ENCODE results near the gene SYNJ2.

SYNJ2 gene

DNA sequence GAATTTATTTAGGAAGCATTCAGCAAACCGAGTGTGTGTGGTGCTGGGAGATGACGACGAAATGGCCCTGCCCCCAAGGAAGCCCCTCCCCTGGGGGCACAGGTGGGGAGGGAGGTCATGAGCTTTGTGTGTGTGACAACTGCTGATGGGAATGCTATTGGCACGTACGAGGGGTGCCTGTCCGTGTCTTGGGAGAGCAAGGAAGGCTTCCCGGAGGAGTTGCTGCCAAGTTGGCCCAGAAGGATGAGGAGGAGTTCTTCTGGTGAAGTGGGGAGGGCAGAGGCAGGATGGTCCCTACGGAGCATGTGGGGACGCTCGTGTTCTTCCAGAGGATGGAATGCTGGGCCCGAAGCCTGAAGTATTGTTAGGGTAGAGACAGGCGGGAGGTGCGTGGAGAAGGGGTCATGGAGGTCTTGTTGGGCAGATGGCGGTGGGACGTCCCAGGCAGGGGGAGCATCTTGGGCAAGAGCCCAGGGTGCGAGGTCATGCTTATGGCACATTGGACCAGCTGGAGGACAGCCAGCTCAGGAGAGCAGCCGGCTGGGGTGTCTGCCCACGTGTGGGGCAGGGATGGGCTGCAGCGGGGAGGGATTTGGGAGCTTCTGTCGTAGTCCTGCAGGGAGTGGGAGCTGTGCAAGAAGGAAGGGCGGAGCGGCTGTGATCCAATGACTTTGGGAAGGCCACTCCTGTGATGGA is 46.1 kb downstream of the SYNJ2 start:
- Histone ChIP-seq H3K4me1 (ENCODE audit: control insufficient read depth in 2 of 2, insufficient read depth in 2 of 2, low read length in 2 of 2) (peaks cover 17 to 26% of the 10 kb centered on the region in 2 donors), H3K9me3 (ENCODE audit: control insufficient read depth in 2 of 2, low read length in 2 of 2) (no peaks in the 10 kb centered on the region), H3K27me3 (ENCODE audit: control insufficient read depth in 2 of 2, insufficient read depth in 2 of 2, low read length in 2 of 2) (no peaks in the 10 kb centered on the region), H3K4me3 (ENCODE audit: low read length in 2 of 2) (no peak overlapping the region), H3K36me3 (ENCODE audit: control insufficient read depth in 2 of 2, insufficient read depth in 2 of 2, low read length in 2 of 2) (peaks cover 0 to 3% of the 10 kb centered on the region in 2 donors), H3K27ac (ENCODE audit: low read depth in 2 of 2, low read length in 2 of 2) (peak overlapping the region in 1 of 2 donors; percentile 54), H3K9ac (ENCODE audit: low read depth in 1 of 2, low read length in 2 of 2) (no peak overlapping the region)

DNA sequence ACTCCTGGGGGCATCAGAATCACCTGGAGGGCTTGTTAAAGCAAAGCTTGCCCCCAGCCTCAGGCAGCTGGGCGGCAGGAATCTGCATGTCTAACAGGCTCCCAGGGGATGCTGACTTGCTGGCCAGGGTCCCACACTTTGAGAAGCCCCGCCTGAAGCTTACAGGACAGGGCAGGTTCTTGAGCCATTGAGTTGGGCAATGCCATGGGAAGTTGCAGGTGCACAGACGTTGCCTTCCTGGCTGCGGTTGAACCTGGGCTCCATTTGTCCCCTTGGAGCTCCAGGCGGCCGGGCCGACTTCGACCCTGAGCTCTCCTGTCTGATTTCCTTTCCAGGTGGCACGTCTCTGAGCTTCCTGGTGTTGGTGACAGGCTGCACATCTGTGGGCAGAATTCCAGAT is 46.8 kb downstream of the SYNJ2 start:
- no peak overlapping the region for H3K4me3 ChIP-seq (ENCODE audit: low read length in 2 of 2)
- H3K27ac ChIP-seq (ENCODE audit: low read depth in 2 of 2, low read length in 2 of 2) = no peak overlapping the region
- no peaks in the 10 kb centered on the region for H3K9me3 ChIP-seq (ENCODE audit: control insufficient read depth in 2 of 2, low read length in 2 of 2)
- no peaks in the 10 kb centered on the region for H3K27me3 ChIP-seq (ENCODE audit: control insufficient read depth in 2 of 2, insufficient read depth in 2 of 2, low read length in 2 of 2)
- no peak overlapping the region for H3K9ac ChIP-seq (ENCODE audit: low read depth in 1 of 2, low read length in 2 of 2)
- peaks cover 17 to 27% of the 10 kb centered on the region in 2 donors for H3K4me1 ChIP-seq (ENCODE audit: control insufficient read depth in 2 of 2, insufficient read depth in 2 of 2, low read length in 2 of 2)
- peaks cover 3 to 6% of the 10 kb centered on the region in 2 donors for H3K36me3 ChIP-seq (ENCODE audit: control insufficient read depth in 2 of 2, insufficient read depth in 2 of 2, low read length in 2 of 2)

- H3K9me3 ChIP-seq (ENCODE audit: control insufficient read depth in 2 of 2, low read length in 2 of 2) = no peaks in the 10 kb centered on the region
- H3K27me3 ChIP-seq (ENCODE audit: control insufficient read depth in 2 of 2, insufficient read depth in 2 of 2, low read length in 2 of 2) = no peaks in the 10 kb centered on the region
- H3K36me3 ChIP-seq (ENCODE audit: control insufficient read depth in 2 of 2, insufficient read depth in 2 of 2, low read length in 2 of 2) = peaks cover 3 to 8% of the 10 kb centered on the region in 2 donors
- peaks cover 18 to 32% of the 10 kb centered on the region in 2 donors for H3K4me1 ChIP-seq (ENCODE audit: control insufficient read depth in 2 of 2, insufficient read depth in 2 of 2, low read length in 2 of 2)
- no peak overlapping the region for H3K9ac ChIP-seq (ENCODE audit: low read depth in 1 of 2, low read length in 2 of 2)
- H3K4me3 ChIP-seq (ENCODE audit: low read length in 2 of 2) = no peak overlapping the region
- no peak overlapping the region for H3K27ac ChIP-seq (ENCODE audit: low read depth in 2 of 2, low read length in 2 of 2)
These were observed 47.2 kb downstream of the SYNJ2 start for GRCh38 chr6:158028876-158029275.

DNA sequence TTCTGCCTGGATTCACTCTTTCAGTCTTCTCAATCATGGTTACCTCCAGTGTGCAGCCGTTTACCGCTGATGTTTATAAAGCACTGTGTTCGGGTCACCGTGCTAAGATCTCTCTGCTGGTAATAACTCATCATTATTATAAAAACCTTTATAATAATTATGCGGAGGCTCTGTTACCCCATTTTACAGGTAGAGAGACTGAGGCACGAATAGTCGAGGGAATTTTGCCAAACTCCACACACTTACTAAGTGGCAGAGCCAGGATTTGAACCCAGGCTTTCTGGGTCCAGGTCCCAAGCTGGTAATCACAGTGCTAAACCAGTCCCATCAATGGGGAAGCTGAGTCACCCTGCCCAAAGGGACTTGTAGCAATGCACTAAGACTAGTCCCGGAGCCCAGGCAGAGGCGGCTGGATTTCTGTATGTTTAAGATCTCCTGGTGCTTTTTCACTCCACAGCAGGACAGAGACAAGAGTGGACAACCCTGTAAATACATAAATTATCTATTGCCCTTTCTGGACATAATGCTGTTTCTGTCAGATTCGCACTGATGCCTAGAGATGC is 48.1 kb downstream of the SYNJ2 start:
- no peaks in the 10 kb centered on the region for H3K27me3 ChIP-seq (ENCODE audit: control insufficient read depth in 2 of 2, insufficient read depth in 2 of 2, low read length in 2 of 2)
- peaks cover 25 to 40% of the 10 kb centered on the region in 2 donors for H3K4me1 ChIP-seq (ENCODE audit: control insufficient read depth in 2 of 2, insufficient read depth in 2 of 2, low read length in 2 of 2)

DNA sequence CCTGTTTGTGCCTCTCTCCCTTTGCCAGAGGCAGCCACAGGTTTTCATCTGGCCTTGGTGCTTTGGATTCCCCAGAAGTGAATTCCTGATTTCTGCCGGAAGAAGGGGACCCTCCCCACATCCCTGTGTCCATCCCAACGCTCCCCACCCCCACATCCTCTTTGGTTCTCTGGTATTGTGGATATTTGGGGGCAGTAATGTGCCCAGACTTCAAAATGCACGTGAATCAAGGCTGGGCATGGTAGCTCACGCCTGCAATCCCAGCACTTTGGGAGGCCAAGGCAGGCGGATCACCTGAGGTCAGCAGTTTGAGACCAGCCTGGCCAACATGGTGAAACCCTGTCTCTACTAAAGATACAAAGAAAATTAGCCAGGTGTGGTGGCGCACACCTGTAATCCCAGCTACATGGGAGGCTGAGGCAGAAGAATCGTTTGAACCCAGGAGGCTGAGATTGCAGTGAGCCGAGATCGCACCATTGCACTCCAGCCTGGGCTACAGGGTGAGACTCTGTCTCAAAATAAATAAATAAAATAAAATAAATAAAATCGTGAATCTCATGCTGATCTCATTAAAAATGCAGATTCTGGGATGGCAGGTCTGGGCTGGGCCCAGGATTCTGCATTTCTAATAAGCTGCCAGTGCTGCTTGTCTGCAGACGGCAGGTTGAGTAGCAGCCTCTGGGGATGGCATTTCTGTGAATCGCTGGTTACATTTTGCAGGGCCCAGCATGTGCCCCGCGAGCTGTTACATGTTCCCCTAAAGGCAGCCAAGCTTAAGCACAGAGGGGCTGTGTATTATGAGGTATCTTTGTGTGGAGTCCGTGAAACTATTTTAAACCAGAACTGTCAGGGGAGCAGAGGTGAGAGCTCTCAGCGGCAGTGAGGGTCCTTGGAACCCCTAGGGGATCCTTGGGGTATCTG is 49.0 kb downstream of the SYNJ2 start:
- H3K9me3 ChIP-seq (ENCODE audit: control insufficient read depth in 2 of 2, low read length in 2 of 2) = no peaks in the 10 kb centered on the region
- no peak overlapping the region for H3K4me3 ChIP-seq (ENCODE audit: low read length in 2 of 2)
- H3K36me3 ChIP-seq (ENCODE audit: control insufficient read depth in 2 of 2, insufficient read depth in 2 of 2, low read length in 2 of 2) = peaks cover 3 to 8% of the 10 kb centered on the region in 2 donors
- H3K9ac ChIP-seq (ENCODE audit: low read depth in 1 of 2, low read length in 2 of 2) = no peak overlapping the region
- H3K4me1 ChIP-seq (ENCODE audit: control insufficient read depth in 2 of 2, insufficient read depth in 2 of 2, low read length in 2 of 2) = peaks cover 29 to 40% of the 10 kb centered on the region in 2 donors
- H3K27me3 ChIP-seq (ENCODE audit: control insufficient read depth in 2 of 2, insufficient read depth in 2 of 2, low read length in 2 of 2) = no peaks in the 10 kb centered on the region
- peak overlapping the region; percentile 35 to 38 for H3K27ac ChIP-seq (ENCODE audit: low read depth in 2 of 2, low read length in 2 of 2)

More for the DNA sequence above, 48.1 kb downstream of the SYNJ2 start:
- no peak overlapping the region for H3K27ac ChIP-seq (ENCODE audit: low read depth in 2 of 2, low read length in 2 of 2)
- H3K9me3 ChIP-seq (ENCODE audit: control insufficient read depth in 2 of 2, low read length in 2 of 2) = no peaks in the 10 kb centered on the region
- H3K36me3 ChIP-seq (ENCODE audit: control insufficient read depth in 2 of 2, insufficient read depth in 2 of 2, low read length in 2 of 2) = peaks cover 3 to 8% of the 10 kb centered on the region in 2 donors
- H3K9ac ChIP-seq (ENCODE audit: low read depth in 1 of 2, low read length in 2 of 2) = no peak overlapping the region
- no peak overlapping the region for H3K4me3 ChIP-seq (ENCODE audit: low read length in 2 of 2)

- peaks cover 8 to 11% of the 10 kb centered on the region in 2 donors for H3K36me3 ChIP-seq (ENCODE audit: control insufficient read depth in 2 of 2, insufficient read depth in 2 of 2, low read length in 2 of 2)
- H3K9ac ChIP-seq (ENCODE audit: low read depth in 1 of 2, low read length in 2 of 2) = no peak overlapping the region
- H3K27ac ChIP-seq (ENCODE audit: low read depth in 2 of 2, low read length in 2 of 2) = peak overlapping the region; percentile 35 to 38
- no peak overlapping the region for H3K4me3 ChIP-seq (ENCODE audit: low read length in 2 of 2)
- H3K9me3 ChIP-seq (ENCODE audit: control insufficient read depth in 2 of 2, low read length in 2 of 2) = no peaks in the 10 kb centered on the region
- H3K27me3 ChIP-seq (ENCODE audit: control insufficient read depth in 2 of 2, insufficient read depth in 2 of 2, low read length in 2 of 2) = no peaks in the 10 kb centered on the region
- peaks cover 20 to 31% of the 10 kb centered on the region in 2 donors for H3K4me1 ChIP-seq (ENCODE audit: control insufficient read depth in 2 of 2, insufficient read depth in 2 of 2, low read length in 2 of 2)
These were observed 50.0 kb downstream of the SYNJ2 start for GRCh38 chr6:158031381-158032353.

- Histone ChIP-seq H3K36me3 (ENCODE audit: control insufficient read depth in 2 of 2, insufficient read depth in 2 of 2, low read length in 2 of 2) (peaks cover 8 to 11% of the 10 kb centered on the region in 2 donors), H3K27me3 (ENCODE audit: control insufficient read depth in 2 of 2, insufficient read depth in 2 of 2, low read length in 2 of 2) (no peaks in the 10 kb centered on the region), H3K9ac (ENCODE audit: low read depth in 1 of 2, low read length in 2 of 2) (no peak overlapping the region), H3K9me3 (ENCODE audit: control insufficient read depth in 2 of 2, low read length in 2 of 2) (no peaks in the 10 kb centered on the region), H3K4me1 (ENCODE audit: control insufficient read depth in 2 of 2, insufficient read depth in 2 of 2, low read length in 2 of 2) (peaks cover 14 to 25% of the 10 kb centered on the region in 2 donors), H3K4me3 (ENCODE audit: low read length in 2 of 2) (no peak overlapping the region), H3K27ac (ENCODE audit: low read depth in 2 of 2, low read length in 2 of 2) (peak overlapping the region in 1 of 2 donors; percentile 38)
These were observed 50.7 kb downstream of the SYNJ2 start for GRCh38 chr6:158032354-158032733.

GRCh38 chr6:158033077-158033750 is 51.6 kb downstream of the SYNJ2 start:
- Histone ChIP-seq H3K9me3 (ENCODE audit: control insufficient read depth in 2 of 2, low read length in 2 of 2) (no peaks in the 10 kb centered on the region), H3K27me3 (ENCODE audit: control insufficient read depth in 2 of 2, insufficient read depth in 2 of 2, low read length in 2 of 2) (no peaks in the 10 kb centered on the region), H3K36me3 (ENCODE audit: control insufficient read depth in 2 of 2, insufficient read depth in 2 of 2, low read length in 2 of 2) (peaks cover 8 to 13% of the 10 kb centered on the region in 2 donors), H3K4me1 (ENCODE audit: control insufficient read depth in 2 of 2, insufficient read depth in 2 of 2, low read length in 2 of 2) (peaks cover 14 to 25% of the 10 kb centered on the region in 2 donors), H3K9ac (ENCODE audit: low read depth in 1 of 2, low read length in 2 of 2) (peak overlapping the region in 1 of 2 donors; percentile 26), H3K4me3 (ENCODE audit: low read length in 2 of 2) (no peak overlapping the region), H3K27ac (ENCODE audit: low read depth in 2 of 2, low read length in 2 of 2) (peak overlapping the region; percentile 63 to 68)

All from mucosa of rectum (tissue), 2 donors.